CD4-positive, alpha-beta memory T cell (primary cell): ENCODE results near the gene PRAC1. TPM values are rescaled to one million over a fixed set of nuclear protein-coding genes. Genes with fewer than 3 reads are reported as not detected.

Source experiments
- CTCF ChIA-PET: fragments of 350-600 bp; sonication (Branson Sonifier 250); formaldehyde crosslinking; loops from one replicate; lab custom pipeline; 2021; ENCODE audit warnings: inconsistent platforms; ENCODE audit not compliant: partially characterized antibody; lab: Charles Lee
- POLR2A ChIA-PET: fragments of 350-600 bp; sonication (Branson Sonifier 250); formaldehyde crosslinking; loops from one replicate; lab custom pipeline; 2021; ENCODE audit not compliant: partially characterized antibody; lab: Charles Lee
- DNase-seq, 5 donors: peaks; one replicate each; pipeline versions ENCODE4 v3.0.0 to v3.0.0-alpha.2; 2020 to 2022; ENCODE audit warnings: mixed read lengths in 1 of 5
- H3K27ac ChIP-seq: one replicate; pipeline ENCODE4 v1.7.0; 2013; ENCODE audit warnings: low read depth, low read length
- H3K27me3 ChIP-seq: 2 replicates; pipeline ENCODE4 v1.7.0; 2013; ENCODE audit warnings: mild to moderate bottlenecking, low read length, moderate library complexity; ENCODE audit not compliant: insufficient read depth
- H3K36me3 ChIP-seq: 2 replicates; pipeline ENCODE4 v1.7.0; 2013; ENCODE audit warnings: mild to moderate bottlenecking, low read length, moderate library complexity; ENCODE audit not compliant: insufficient read depth
- H3K4me1 ChIP-seq: 2 replicates; pipeline ENCODE4 v1.7.0; 2013; ENCODE audit warnings: mild to moderate bottlenecking, low read length, moderate library complexity; ENCODE audit not compliant: insufficient read depth
- H3K4me3 ChIP-seq, 2 donors: one replicate each; pipeline ENCODE4 v1.7.0; 2013; ENCODE audit warnings: low read length in 2 of 2, mild to moderate bottlenecking in 1 of 2
- H3K9me3 ChIP-seq, 2 donors: one replicate each; pipeline ENCODE4 v1.7.0; 2013; ENCODE audit warnings: low read length in 2 of 2, control low read depth in 1 of 2; ENCODE audit not compliant: control insufficient read depth in 1 of 2
- H3K27ac Mint-ChIP-seq, 7 donors: one replicate each; pipeline ENCODE4 v1.8.0; 2020 to 2021; ENCODE audit warnings: mixed read lengths in 7 of 7, mild to moderate bottlenecking in 6 of 7, inconsistent platforms in 3 of 7, moderate library complexity in 3 of 7
- H3K27me3 Mint-ChIP-seq, 2 donors: one replicate each; pipeline ENCODE4 v1.8.0; 2020 to 2021; ENCODE audit warnings: mixed read lengths in 2 of 2
- H3K36me3 Mint-ChIP-seq, 2 donors: one replicate each; pipeline ENCODE4 v1.8.0; 2020 to 2021; ENCODE audit warnings: mixed read lengths in 2 of 2, inconsistent platforms in 1 of 2, mild to moderate bottlenecking in 1 of 2
- H3K4me1 Mint-ChIP-seq, 4 donors: one replicate each; pipeline ENCODE4 v1.8.0; 2020 to 2021; ENCODE audit warnings: mixed read lengths in 4 of 4, mild to moderate bottlenecking in 1 of 4
- H3K4me3 Mint-ChIP-seq, 8 donors: one replicate each; pipeline ENCODE4 v1.8.0; 2020 to 2021; ENCODE audit warnings: mixed read lengths in 8 of 8, mild to moderate bottlenecking in 7 of 8, moderate library complexity in 6 of 8, inconsistent platforms in 3 of 8
- H3K9me3 Mint-ChIP-seq, 8 donors: one replicate each; pipeline ENCODE4 v1.8.0; 2020 to 2021; ENCODE audit warnings: mixed read lengths in 8 of 8, mild to moderate bottlenecking in 5 of 8, inconsistent platforms in 3 of 8, moderate library complexity in 1 of 8
- intact Hi-C: fragments of 100-400 bp; cut with micrococcal nuclease; formaldehyde crosslinking; loops from one replicate; pipeline ENCODE4 v1.15.1; 2023
- polyA plus RNA-seq, 2 donors: library from polyadenylated mRNA; unstranded; fragments of 300-500 nt; fragmentation: Illumina TruSeq; gene quantifications; one replicate each; pipeline ENCODE4 v1.2.3, GENCODE V29; 2021
- total RNA-seq, 2 experiments: library from RNA; stranded (reverse); gene quantifications; one replicate each; pipeline ENCODE4 v1.2.3, GENCODE V29; 2021

PRAC1 gene
- not detected for total RNA-seq
- not detected for polyA plus RNA-seq

DNA sequence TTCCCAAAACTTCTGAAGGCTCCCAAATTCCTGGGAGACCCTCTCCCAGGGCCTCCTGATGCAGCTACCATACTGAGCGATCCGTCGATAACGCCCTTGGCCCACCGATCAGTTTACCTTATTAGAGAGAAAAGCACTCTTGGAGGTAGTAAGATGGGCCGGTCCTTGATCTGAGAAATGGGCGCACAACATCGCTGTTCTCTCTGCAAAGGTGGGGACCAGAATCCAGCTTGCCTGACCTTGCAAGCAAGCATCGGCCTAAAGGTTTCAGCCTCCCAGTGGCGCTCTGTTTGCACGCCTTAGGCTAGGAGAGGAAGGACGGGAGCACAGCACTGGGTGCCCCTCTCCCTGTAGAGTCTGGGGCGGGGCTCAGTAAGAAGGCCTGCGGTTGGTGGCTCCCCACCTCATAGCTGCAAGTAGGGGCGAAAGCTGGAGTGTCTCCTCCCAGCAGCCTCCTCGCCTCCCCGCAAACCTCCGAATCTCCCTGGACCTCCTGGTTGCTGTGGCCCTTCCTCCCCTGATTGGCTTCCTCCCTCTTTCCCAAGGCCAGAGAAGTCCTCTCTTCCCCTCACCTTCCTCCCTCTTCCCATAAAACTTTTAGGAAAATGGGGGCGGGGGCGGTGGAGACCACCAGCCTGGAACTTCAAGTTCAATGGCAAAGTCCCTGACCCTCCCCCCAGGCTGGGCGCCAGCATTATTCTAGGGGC, at the start of gene PRAC1:
PRAC1 (minus strand) TSS at position 318 of the 707 bp plus-strand sequence; CDS start at position 192, 126 bp downstream.
- Histone ChIP-seq H3K4me1 (peaks cover 36% of the 10 kb centered on the region), H3K4me3 (no peak within 1 kb of the TSS), H3K27ac (no peak within 1 kb of the TSS), H3K27me3 (peaks cover 96% of the 10 kb centered on the region), H3K36me3 (no peaks in the 10 kb centered on the region), H3K9me3 (no peaks in the 10 kb centered on the region)
- ChIA-PET POLR2A (interaction anchor here (1.1 to 1.8 kb wide), 2 partner anchors 21 to 156 kb away, joined by 3 to 6 read pairs; no protein-coding TSS in a partner anchor), CTCF (interaction anchor here (1.3 to 2.3 kb wide), 3 partner anchors 23 to 81 kb away, joined by 6 to 8 read pairs (median 8); no protein-coding TSS in a partner anchor)
- H3K36me3 Mint-ChIP-seq, result peaks cover 0 to 2% of the 10 kb centered on the region in 2 donors
- DNase-seq, result no peak
- peaks cover 0 to 47% (median 6%) of the 10 kb centered on the region in 8 donors for H3K9me3 Mint-ChIP-seq
- peak within 1 kb of the TSS in 1 of 7 donors; percentile 85 for H3K27ac Mint-ChIP-seq
- intact Hi-C loops, result no loop called here
- peaks cover 82 to 85% of the 10 kb centered on the region in 2 donors for H3K27me3 Mint-ChIP-seq
- peak within 1 kb of the TSS in 6 of 8 donors; percentile 36 to 84 (median 79) for H3K4me3 Mint-ChIP-seq
- H3K4me1 Mint-ChIP-seq, result peaks cover 20 to 84% (median 38%) of the 10 kb centered on the region in 4 donors

DNA sequence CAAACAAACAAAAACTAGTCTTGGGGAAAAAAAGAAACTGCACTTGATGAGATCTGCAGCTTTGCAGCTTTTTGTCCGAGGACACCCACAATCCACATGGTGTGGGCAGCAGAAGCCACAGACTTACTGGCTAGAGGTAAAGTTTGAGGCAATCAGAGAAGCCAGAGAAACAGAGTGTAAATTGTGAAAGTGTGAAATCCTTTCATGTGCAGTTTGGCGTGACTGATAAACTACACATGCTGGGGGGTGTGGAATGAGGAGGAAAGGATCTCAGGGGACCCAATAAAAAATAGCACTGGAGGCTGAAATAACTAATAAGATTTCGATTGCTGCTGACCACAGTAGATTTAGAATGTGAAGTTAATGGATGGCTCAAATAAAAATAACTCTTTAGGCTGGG, 48.6 kb upstream of the PRAC1 start:
- ChIA-PET POLR2A (no interaction called here), CTCF (interaction anchor here (4.4 kb wide), 1 partner anchor 33 kb away, joined by 16 read pairs; no protein-coding TSS in a partner anchor)
- peaks cover 39 to 44% of the 10 kb centered on the region in 2 donors for H3K27me3 Mint-ChIP-seq
- no peaks in the 10 kb centered on the region for H3K9me3 Mint-ChIP-seq
- H3K4me3 ChIP-seq, result no peak overlapping the region
- no peaks in the 10 kb centered on the region for H3K27me3 ChIP-seq
- intact Hi-C loops, result no loop called here
- H3K9me3 ChIP-seq, result no peaks in the 10 kb centered on the region
- H3K4me3 Mint-ChIP-seq, result peak overlapping the region in 1 of 8 donors; percentile 35
- no peaks in the 10 kb centered on the region for H3K36me3 ChIP-seq
- no peaks in the 10 kb centered on the region for H3K4me1 ChIP-seq
- H3K27ac ChIP-seq, result no peak overlapping the region
- peaks cover 0 to 4% of the 10 kb centered on the region in 2 donors for H3K36me3 Mint-ChIP-seq
- no peaks in the 10 kb centered on the region for H3K4me1 Mint-ChIP-seq
- H3K27ac Mint-ChIP-seq, result no peak overlapping the region
- DNase-seq, result no peak

DNA sequence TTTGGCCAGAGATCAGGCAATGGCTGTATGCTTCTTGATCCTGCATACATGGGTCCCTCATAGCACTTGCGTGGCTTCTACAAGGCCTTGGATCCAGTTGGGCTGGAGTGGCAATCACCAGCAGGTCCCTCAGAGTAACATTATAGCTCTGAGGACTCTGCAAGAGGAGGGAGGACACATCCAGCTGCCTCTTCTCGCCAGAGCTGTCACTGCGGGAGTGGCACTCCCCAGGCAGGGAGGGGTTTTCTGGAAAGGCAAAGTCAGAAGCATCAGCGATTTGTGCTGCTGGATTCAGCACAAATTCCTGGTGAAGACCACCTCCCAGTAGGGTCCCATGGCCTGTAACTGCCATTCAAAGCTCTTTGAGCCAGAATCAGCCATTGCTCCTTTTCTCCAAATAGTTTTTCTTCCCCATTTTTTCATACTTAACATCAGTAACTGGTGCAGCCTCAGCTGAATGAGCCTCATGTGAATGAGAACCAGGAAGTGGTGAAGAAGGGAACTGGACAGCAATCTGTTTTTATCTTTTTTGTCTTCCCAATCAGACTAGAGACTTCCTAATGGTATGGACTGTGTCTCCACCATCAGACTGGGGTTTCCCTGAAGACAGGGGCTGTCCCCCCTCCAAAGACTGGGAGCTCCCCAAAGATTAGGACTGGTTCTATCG, 46.8 kb upstream of the PRAC1 start:
- no peak for DNase-seq
- POLR2A ChIA-PET, result no interaction called here
- no peak overlapping the region for H3K4me3 ChIP-seq
- H3K9me3 Mint-ChIP-seq, result no peaks in the 10 kb centered on the region
- H3K4me1 Mint-ChIP-seq, result no peaks in the 10 kb centered on the region
- no peaks in the 10 kb centered on the region for H3K36me3 ChIP-seq
- H3K27me3 ChIP-seq, result no peaks in the 10 kb centered on the region
- H3K4me1 ChIP-seq, result no peaks in the 10 kb centered on the region
- H3K27me3 Mint-ChIP-seq, result peaks cover 38 to 39% of the 10 kb centered on the region in 2 donors
- CTCF ChIA-PET, result interaction anchor here (0.8 to 4.4 kb wide), 2 partner anchors 22 to 34 kb away, joined by 3 to 16 read pairs; no protein-coding TSS in a partner anchor
- intact Hi-C loops, result no loop called here
- H3K27ac Mint-ChIP-seq, result no peak overlapping the region
- H3K9me3 ChIP-seq, result no peaks in the 10 kb centered on the region
- H3K36me3 Mint-ChIP-seq, result peaks cover 0 to 4% of the 10 kb centered on the region in 2 donors
- H3K27ac ChIP-seq, result no peak overlapping the region
- no peak overlapping the region for H3K4me3 Mint-ChIP-seq

DNA sequence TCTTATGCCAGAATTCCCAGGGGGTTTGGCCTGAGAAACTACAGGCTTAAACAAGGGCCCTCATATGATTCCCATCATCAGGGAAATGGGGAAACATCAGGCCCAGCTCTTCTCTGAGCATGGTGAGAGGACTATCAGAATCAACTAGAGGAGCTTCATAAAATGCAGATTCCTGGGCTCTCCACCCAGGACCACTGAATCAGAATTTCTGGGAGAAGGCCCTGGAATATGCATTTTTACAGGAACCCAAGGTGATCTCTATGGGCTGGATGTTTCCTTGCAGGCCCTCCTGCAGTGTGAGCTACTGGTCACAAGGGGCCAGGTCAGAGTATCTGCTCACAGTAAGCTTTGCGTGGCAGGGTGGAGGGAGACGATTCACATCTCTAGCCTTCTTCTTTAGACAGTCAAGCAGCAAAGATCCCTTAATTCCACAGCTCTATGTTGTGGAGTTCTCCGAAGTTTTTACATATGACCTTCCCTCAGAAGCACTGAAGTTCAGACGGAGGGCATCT, 45.0 kb upstream of the PRAC1 start:
- Mint-ChIP-seq H3K4me1 (no peaks in the 10 kb centered on the region), H3K27ac (no peak overlapping the region), H3K27me3 (peaks cover 45 to 46% of the 10 kb centered on the region in 2 donors), H3K4me3 (no peak overlapping the region), H3K9me3 (peaks cover 0 to 3% (median 0%) of the 10 kb centered on the region in 8 donors), H3K36me3 (peaks cover 0 to 4% of the 10 kb centered on the region in 2 donors)
- ChIA-PET POLR2A (no interaction called here), CTCF (interaction anchor here (0.5 to 4.4 kb wide), 3 partner anchors 36 to 117 kb away, joined by 3 to 16 read pairs (median 3); no protein-coding TSS in a partner anchor)
- no peak overlapping the region for H3K27ac ChIP-seq
- H3K27me3 ChIP-seq, result no peaks in the 10 kb centered on the region
- no peak overlapping the region for H3K4me3 ChIP-seq
- DNase-seq, result no peak
- intact Hi-C loops, result no loop called here
- no peaks in the 10 kb centered on the region for H3K9me3 ChIP-seq
- H3K36me3 ChIP-seq, result no peaks in the 10 kb centered on the region
- no peaks in the 10 kb centered on the region for H3K4me1 ChIP-seq

DNA sequence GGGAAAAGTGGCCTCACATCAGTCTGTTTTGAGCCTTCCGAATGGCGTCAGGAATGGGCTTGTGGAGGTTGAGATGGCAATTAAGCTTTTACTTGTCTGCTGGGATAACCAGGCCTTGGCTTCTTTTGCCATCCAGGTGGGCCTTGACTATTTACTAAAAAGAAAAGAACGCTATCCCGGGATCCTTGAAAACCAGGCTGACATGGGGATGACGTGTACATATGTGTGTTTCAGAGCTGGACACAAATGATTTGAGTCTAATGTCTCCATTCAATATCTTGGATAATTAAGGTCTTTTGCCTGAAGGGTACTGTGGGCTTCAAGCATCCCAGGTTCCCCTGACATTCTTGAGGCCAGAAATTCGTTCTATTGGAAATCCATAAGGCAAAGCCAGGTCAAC, 38.8 kb upstream of the PRAC1 start:
- no peaks in the 10 kb centered on the region for H3K9me3 ChIP-seq
- no peak for DNase-seq
- POLR2A ChIA-PET, result no interaction called here
- peaks cover 16% of the 10 kb centered on the region for H3K27me3 ChIP-seq
- no peak overlapping the region for H3K4me3 Mint-ChIP-seq
- no peak overlapping the region for H3K27ac Mint-ChIP-seq
- H3K4me3 ChIP-seq, result no peak overlapping the region
- H3K27me3 Mint-ChIP-seq, result peaks cover 52 to 60% of the 10 kb centered on the region in 2 donors
- peaks cover 0 to 3% (median 0%) of the 10 kb centered on the region in 8 donors for H3K9me3 Mint-ChIP-seq
- H3K27ac ChIP-seq, result no peak overlapping the region
- no peaks in the 10 kb centered on the region for H3K4me1 Mint-ChIP-seq
- intact Hi-C loops, result no loop called here
- H3K4me1 ChIP-seq, result no peaks in the 10 kb centered on the region
- H3K36me3 Mint-ChIP-seq, result no peaks in the 10 kb centered on the region
- H3K36me3 ChIP-seq, result no peaks in the 10 kb centered on the region
- CTCF ChIA-PET, result interaction anchor here (1.2 kb wide), 1 partner anchor 54 kb away, joined by 4 read pairs; no protein-coding TSS in a partner anchor

DNA sequence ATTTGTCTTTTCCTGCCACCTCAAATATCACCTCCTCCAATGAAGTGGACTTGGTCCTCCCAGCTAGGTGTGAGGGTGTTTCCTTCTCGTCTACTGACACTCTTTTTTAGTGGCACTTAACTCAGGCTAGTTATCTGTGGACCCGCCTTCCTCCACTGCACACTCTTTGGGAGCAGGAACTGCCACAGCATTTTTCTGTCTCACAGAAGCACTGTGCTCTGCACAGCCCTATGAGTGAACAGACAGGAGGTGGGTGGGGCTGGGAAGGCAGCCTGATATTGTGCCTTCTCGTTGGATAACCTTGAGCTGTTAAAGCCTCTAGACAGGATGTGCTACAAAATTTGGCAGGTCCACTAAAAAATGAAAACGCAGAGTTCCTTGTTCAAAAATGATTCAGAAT, 38.1 kb upstream of the PRAC1 start:
- no peaks in the 10 kb centered on the region for H3K4me1 ChIP-seq
- no peaks in the 10 kb centered on the region for H3K4me1 Mint-ChIP-seq
- ChIA-PET POLR2A (no interaction called here), CTCF (no interaction called here)
- no peaks in the 10 kb centered on the region for H3K9me3 ChIP-seq
- no peaks in the 10 kb centered on the region for H3K36me3 Mint-ChIP-seq
- no peak overlapping the region for H3K4me3 ChIP-seq
- H3K27me3 ChIP-seq, result peaks cover 23% of the 10 kb centered on the region
- H3K27me3 Mint-ChIP-seq, result peaks cover 55 to 60% of the 10 kb centered on the region in 2 donors
- H3K36me3 ChIP-seq, result no peaks in the 10 kb centered on the region
- no peak overlapping the region for H3K27ac Mint-ChIP-seq
- peaks cover 0 to 3% (median 0%) of the 10 kb centered on the region in 8 donors for H3K9me3 Mint-ChIP-seq
- DNase-seq, result no peak
- H3K27ac ChIP-seq, result no peak overlapping the region
- intact Hi-C loops, result no loop called here
- H3K4me3 Mint-ChIP-seq, result no peak overlapping the region

DNA sequence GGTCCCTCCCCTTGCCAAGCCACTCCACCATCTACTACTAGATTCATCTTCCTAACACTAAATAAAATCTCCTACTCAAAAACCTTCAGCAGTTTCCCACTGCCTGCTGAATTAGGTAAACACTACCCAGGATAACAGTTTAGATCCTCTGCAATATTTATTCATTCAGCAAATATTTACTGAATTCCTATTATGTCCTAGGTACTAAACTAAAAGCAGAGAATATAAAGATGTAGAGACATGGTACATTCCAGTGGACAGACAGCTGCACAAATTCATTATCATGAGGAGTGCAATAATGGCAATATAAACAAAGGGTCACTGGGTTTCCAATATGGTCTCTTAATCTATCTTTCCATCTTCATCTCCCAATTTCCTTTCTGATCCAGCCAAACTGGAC, 37.0 kb upstream of the PRAC1 start:
- peaks cover 0 to 3% (median 0%) of the 10 kb centered on the region in 8 donors for H3K9me3 Mint-ChIP-seq
- H3K36me3 Mint-ChIP-seq, result no peaks in the 10 kb centered on the region
- ChIA-PET POLR2A (no interaction called here), CTCF (no interaction called here)
- no peak overlapping the region for H3K4me3 Mint-ChIP-seq
- no peak for DNase-seq
- Histone ChIP-seq H3K27me3 (peaks cover 34% of the 10 kb centered on the region), H3K9me3 (no peaks in the 10 kb centered on the region), H3K27ac (no peak overlapping the region), H3K4me1 (peaks cover 10% of the 10 kb centered on the region), H3K36me3 (no peaks in the 10 kb centered on the region), H3K4me3 (no peak overlapping the region)
- H3K27ac Mint-ChIP-seq, result peak overlapping the region in 1 of 7 donors; percentile 38
- peaks cover 59 to 67% of the 10 kb centered on the region in 2 donors for H3K27me3 Mint-ChIP-seq
- peaks cover 0 to 7% (median 2%) of the 10 kb centered on the region in 4 donors for H3K4me1 Mint-ChIP-seq
- intact Hi-C loops, result no loop called here
